SW480 (cell line): ENCODE data around the gene NDUFS5.
"Not testable (repeated sequence)": the region's sequence is repeated elsewhere in the genome, so short reads cannot be mapped to it uniquely, and the experiment has no call there.

ENCODE experiments used
- DNase-seq: peaks from one replicate; pipeline ENCODE4 v3.0.0-alpha.2; 2016; ENCODE audit warnings: low spot score

NDUFS5 gene

DNA sequence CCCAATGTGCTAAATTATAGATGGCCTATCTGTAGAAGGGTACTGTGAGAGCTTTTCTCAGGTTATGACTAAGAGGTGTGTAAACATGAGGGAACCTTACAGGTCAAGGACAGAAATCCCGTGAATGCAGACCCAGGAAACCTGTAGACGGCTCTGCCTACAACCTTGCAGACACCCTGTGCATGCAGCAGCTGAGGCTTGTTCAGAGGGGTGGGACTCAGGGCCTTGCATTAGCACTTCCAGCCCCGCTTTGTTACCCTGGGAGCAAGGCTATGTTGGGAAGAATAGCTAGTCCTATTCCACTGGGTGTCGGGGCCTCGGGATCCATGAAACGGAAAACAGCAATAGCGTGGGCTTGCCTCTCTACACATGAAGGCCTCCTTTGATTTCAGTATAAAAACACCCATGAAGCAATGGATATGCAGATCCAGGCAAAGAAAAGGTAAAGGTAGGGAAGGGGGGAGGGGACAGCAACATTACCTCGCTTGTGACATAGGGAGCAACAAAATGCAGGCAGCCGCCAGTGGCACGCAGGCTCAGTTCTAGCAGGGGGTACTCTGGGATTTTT lies 9.5 kb upstream of the NDUFS5 start:
- no peak for DNase-seq

DNA sequence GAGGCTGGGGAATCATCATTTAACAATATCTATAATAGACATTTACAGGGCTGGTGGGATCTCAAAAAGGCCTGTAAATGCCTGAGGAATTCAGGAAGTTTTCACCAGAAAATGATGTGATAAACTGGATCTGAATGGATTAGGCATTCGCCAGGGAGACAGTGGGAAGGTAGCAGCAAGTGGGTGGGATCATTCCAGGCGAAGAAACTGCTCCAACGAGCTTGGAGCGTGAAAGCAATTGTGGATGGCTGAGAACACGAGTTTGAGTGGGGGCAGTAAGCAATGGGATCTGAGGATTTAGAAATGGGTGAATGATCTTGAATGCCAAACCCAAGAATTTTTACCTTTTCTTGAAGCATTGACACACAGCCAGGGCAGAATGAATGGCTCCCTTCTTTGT lies 8.9 kb upstream of the NDUFS5 start:
- DNase-seq: no peak

GRCh38 chr1:39020494-39020893 lies 5.7 kb upstream of the NDUFS5 start:
- DNase-seq: not testable (repeated sequence)

DNA sequence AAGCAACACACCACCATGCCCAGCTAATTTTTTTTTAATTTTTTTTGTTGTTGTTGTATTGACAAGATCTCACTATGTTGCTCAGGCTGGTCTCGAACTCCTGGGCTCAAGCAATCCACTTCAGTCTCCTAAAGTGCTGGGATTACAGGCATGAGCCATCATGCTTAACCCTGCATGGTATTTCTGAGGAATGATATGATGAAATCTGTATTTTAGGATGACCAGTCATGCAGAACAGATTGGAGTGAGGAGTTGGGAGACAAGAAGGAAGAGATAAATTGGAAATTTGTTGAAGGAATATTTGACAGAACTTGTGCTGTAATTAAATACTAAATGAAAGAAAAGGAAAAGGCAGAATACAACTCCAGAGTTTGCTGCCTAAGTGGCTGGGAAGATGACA lies 4.7 kb upstream of the NDUFS5 start:
- no peak for DNase-seq

DNA sequence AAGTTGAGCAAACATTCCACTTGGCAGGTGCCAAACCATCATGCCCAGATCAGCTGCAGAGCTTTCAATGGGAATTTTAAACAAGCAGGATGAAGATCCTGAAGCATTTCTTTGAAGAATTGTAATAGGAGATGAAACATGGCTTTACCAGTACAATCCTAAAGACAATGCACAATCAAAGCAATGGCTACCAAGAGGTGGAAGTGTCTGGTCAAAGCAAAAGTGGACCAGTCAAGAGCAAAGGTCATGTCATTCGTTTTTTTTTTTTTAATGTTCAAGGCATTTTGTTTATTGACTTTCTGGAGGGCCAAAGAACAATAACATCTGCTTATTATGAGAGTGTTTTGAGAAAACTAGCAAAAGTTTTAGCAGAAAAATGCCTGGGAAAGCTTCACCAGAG lies 3.0 kb upstream of the NDUFS5 start:
- no peak for DNase-seq

GRCh38 chr1:39026866-39027507 lies 837 bp downstream of the NDUFS5 start:
- no peak for DNase-seq

GRCh38 chr1:39034114-39034654 lies 8.0 kb downstream of the NDUFS5 start:
- no peak for DNase-seq

DNA sequence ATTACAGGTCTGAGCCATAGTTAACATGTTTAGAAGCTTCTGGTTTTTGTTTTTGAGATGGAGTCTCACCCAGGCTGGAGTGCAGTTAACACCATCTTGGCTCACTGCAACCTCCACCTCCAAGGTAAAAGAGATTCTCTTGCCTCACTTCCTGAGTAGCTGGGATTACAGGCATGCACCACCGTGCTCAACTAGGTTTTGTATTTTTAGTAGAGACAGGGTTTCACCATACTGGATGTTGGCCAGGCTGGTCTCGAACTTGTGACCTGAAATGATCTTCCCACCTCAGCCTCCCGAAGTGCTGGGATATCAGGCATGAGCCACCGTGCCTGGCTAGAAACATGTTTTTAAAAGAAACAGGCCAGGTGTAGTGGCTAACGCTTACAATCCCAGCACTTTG lies 10.5 kb downstream of the NDUFS5 start:
- no peak for DNase-seq

DNA sequence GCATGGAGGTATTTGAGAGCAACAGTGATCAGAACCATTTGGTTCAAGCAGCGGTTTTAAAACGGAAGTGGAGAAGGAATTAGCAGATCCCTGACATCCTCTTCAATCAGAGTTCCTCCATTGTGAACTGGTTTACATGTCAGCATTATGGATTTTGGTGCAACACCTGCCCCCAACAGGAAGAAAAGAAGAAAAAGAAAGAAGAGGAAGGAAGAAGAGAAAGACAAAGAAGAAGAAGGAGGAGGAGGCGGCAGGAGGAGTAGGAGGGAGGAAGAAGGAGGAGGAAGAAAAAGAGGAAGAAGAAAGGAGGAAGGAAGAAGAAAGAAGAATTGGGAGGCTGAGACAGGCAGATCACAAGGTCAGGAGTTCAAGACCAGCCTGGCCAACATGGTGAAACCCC lies 17.4 kb downstream of the NDUFS5 start:
- DNase-seq: no peak

DNA sequence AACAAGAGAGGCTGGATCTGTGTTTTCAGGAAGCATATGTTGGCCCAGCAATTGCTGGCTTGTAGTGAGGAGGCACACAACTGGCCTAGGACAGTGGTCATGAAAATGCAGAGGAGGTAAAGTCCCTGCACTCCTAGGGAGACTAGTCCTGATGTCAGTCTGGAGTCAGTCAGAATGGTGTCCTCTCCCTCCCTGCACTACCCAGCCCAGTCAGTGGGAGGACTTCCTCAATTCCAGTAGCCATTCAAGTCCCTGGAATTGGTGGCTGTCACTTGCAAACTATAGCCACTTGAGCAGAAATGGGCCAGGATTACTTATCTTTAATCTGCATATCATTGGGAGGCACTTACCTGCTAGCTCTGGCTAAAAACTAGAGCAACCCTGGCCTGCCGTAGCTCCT lies 18.6 kb downstream of the NDUFS5 start:
- peak; percentile 4 for DNase-seq

- no peak for DNase-seq
These were observed 19.1 kb downstream of the NDUFS5 start for GRCh38 chr1:39045231-39045630.

GRCh38 chr1:39046613-39047210 lies 20.6 kb downstream of the NDUFS5 start:
- DNase-seq: no peak

DNA sequence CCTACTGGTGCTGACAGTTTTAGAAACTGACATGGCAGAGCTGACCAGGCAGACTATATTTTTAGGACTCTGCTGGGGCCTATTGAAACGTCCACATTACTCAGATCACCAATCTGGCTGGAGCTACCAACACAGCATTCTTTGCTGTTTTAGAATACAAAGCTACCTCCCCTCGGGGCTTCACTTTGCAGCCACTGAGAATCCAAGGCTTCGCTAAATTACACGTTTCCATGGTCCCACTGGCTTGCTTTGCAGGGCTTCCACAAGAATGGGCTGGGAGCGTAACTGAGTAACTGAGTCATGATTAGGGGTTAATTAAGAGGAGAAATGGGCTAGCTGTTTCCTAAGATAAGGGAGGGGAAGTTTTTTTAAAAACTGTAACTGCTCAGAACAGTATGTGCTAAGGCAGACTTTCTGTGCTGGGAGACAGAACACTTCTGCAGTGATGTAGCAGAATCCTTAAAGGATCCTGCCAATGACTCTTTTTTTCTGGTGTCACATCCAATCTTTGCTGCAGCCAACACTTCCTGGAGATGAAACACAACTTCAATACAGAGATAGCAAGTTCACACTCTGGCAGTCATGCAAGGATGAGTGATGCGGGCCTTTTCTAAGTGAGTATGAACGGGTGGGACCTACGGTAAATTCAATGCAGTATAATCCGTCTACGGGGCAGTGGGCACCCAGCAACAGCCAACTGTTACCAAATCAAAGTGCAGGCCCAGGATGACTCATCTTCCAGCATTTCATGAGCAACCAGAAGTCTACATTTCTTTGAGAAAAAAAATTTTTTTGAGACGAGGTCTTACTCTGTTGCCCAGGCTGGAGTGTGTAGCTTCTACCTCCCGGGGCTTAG lies 21.5 kb downstream of the NDUFS5 start:
- DNase-seq: no peak

- DNase-seq: no peak
These were observed 22.7 kb downstream of the NDUFS5 start for GRCh38 chr1:39048745-39049370.

- DNase-seq: no peak
These were observed 23.9 kb downstream of the NDUFS5 start for GRCh38 chr1:39050001-39050400.

GRCh38 chr1:39051193-39051850 lies 25.2 kb downstream of the NDUFS5 start:
- not testable (repeated sequence) for DNase-seq

- no peak for DNase-seq
These were observed 25.8 kb downstream of the NDUFS5 start for GRCh38 chr1:39051956-39052355.

GRCh38 chr1:39055213-39055710 lies 29.1 kb downstream of the NDUFS5 start:
- DNase-seq: not testable (repeated sequence)

GRCh38 chr1:39061516-39061915 lies 35.4 kb downstream of the NDUFS5 start:
- not testable (repeated sequence) for DNase-seq

GRCh38 chr1:39061951-39062350 lies 35.8 kb downstream of the NDUFS5 start:
- no peak for DNase-seq

DNA sequence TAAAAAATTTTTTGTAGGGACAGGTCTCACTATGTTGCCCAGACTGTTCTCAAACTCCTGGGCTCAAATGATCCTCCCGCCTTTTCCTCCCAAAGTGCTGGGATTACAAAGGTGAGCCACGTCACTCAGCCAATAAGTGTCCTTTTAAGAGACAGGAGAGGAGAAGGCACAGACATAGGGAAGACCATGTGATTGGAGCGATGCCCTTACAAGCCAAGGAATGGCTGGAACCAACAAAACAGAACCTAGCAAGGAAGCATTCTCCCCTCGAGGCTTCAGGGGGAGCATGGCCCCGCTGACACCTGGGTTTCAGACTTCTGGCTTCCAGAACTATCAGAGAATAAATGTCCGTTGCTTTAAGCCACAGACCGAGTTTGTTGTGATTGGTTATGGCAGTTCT lies 37.0 kb downstream of the NDUFS5 start:
- DNase-seq: no peak
